Measurements from ENCODE around the gene MISP3.

MISP3 gene

GRCh38 chr19:14053032-14053431 lies 19.6 kb upstream of the MISP3 start:
- no peak for DNase-seq (ENCODE audit: low read depth in 2 of 3, low spot score in 2 of 3)

GRCh38 chr19:14053500-14053899 lies 19.1 kb upstream of the MISP3 start:
- DNase-seq (ENCODE audit: low read depth in 2 of 3, low spot score in 2 of 3), result no peak

- DNase-seq (ENCODE audit: low read depth in 2 of 3, low spot score in 2 of 3), result no peak
These were observed 18.5 kb upstream of the MISP3 start for GRCh38 chr19:14054099-14054498.

GRCh38 chr19:14054721-14055120 lies 17.9 kb upstream of the MISP3 start:
- no peak for DNase-seq (ENCODE audit: low read depth in 2 of 3, low spot score in 2 of 3)

GRCh38 chr19:14055396-14055795 lies 17.2 kb upstream of the MISP3 start:
- no peak for DNase-seq (ENCODE audit: low read depth in 2 of 3, low spot score in 2 of 3)

- DNase-seq (ENCODE audit: low read depth in 2 of 3, low spot score in 2 of 3), result no peak
These were observed 16.4 kb upstream of the MISP3 start for GRCh38 chr19:14056069-14056666.

- no peak for DNase-seq (ENCODE audit: low read depth in 2 of 3, low spot score in 2 of 3)
These were observed 15.7 kb upstream of the MISP3 start for GRCh38 chr19:14056741-14057356.

GRCh38 chr19:14058182-14059092 lies 14.1 kb upstream of the MISP3 start:
- DNase-seq (ENCODE audit: low read depth in 2 of 3, low spot score in 2 of 3), result no peak

- DNase-seq (ENCODE audit: low read depth in 2 of 3, low spot score in 2 of 3), result peak in 2 of 3 experiments; percentile 39 to 51
These were observed 13.5 kb upstream of the MISP3 start for GRCh38 chr19:14059093-14059480.

- no peak for DNase-seq (ENCODE audit: low read depth in 2 of 3, low spot score in 2 of 3)
These were observed 12.9 kb upstream of the MISP3 start for GRCh38 chr19:14059652-14060155.

- DNase-seq (ENCODE audit: low read depth in 2 of 3, low spot score in 2 of 3), result no peak
These were observed 11.4 kb upstream of the MISP3 start for GRCh38 chr19:14061081-14061749.

GRCh38 chr19:14061751-14062557 lies 10.6 kb upstream of the MISP3 start, which contains the start of gene PALM3:
TSS of gene PALM3 (minus strand) at chr19:14062076. CDS start at chr19:14061980, 96 bp downstream.
- DNase-seq (ENCODE audit: low read depth in 2 of 3, low spot score in 2 of 3), result no peak

GRCh38 chr19:14062558-14062855 lies 10.1 kb upstream of the MISP3 start:
- DNase-seq (ENCODE audit: low read depth in 2 of 3, low spot score in 2 of 3), result no peak

GRCh38 chr19:14063105-14063504 lies 9.5 kb upstream of the MISP3 start:
- DNase-seq (ENCODE audit: low read depth in 2 of 3, low spot score in 2 of 3), result no peak

GRCh38 chr19:14066134-14066533 lies 6.5 kb upstream of the MISP3 start:
- DNase-seq (ENCODE audit: low read depth in 2 of 3, low spot score in 2 of 3), result no peak

GRCh38 chr19:14070268-14071050 lies 2.1 kb upstream of the MISP3 start:
- no peak for DNase-seq (ENCODE audit: low read depth in 2 of 3, low spot score in 2 of 3)

GRCh38 chr19:14073261-14073924 lies 807 bp downstream of the MISP3 start:
- peak in 2 of 3 experiments; percentile 62 to 64 for DNase-seq (ENCODE audit: low read depth in 2 of 3, low spot score in 2 of 3)

GRCh38 chr19:14073925-14074838 lies 1.6 kb downstream of the MISP3 start:
- DNase-seq (ENCODE audit: low read depth in 2 of 3, low spot score in 2 of 3), result peak in 1 of 3 experiments; percentile 37
